Measurements from ENCODE around the gene STAG1. TPM values are rescaled to one million over a fixed set of nuclear protein-coding genes. Genes with fewer than 3 reads are reported as not detected.

The STAG1 gene
- total and polyA plus RNA-seq, 2 experiments from 2014 or later: 9.0 to 21.9 TPM

DNA sequence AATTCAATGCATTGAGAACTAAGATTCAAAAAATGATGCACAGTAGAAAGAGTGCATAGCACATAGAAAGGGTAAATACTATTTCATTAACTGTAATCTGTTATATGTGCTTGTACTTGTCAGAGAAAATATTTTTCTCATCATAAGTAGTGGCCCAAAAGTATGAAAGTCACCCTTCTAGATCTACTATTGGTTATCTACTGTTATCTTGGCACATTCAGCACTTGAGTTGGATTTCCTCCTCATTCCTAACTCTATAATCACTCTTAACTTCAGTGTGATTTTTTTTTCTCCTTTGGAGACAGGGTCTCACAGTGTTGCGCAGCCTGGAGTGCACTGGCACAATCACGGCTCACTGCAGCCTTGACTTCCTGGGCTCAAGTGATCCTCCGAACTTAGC lies 307.6 kb downstream of the STAG1 start (continued):
- TF ChIP-seq, protein P1, sequence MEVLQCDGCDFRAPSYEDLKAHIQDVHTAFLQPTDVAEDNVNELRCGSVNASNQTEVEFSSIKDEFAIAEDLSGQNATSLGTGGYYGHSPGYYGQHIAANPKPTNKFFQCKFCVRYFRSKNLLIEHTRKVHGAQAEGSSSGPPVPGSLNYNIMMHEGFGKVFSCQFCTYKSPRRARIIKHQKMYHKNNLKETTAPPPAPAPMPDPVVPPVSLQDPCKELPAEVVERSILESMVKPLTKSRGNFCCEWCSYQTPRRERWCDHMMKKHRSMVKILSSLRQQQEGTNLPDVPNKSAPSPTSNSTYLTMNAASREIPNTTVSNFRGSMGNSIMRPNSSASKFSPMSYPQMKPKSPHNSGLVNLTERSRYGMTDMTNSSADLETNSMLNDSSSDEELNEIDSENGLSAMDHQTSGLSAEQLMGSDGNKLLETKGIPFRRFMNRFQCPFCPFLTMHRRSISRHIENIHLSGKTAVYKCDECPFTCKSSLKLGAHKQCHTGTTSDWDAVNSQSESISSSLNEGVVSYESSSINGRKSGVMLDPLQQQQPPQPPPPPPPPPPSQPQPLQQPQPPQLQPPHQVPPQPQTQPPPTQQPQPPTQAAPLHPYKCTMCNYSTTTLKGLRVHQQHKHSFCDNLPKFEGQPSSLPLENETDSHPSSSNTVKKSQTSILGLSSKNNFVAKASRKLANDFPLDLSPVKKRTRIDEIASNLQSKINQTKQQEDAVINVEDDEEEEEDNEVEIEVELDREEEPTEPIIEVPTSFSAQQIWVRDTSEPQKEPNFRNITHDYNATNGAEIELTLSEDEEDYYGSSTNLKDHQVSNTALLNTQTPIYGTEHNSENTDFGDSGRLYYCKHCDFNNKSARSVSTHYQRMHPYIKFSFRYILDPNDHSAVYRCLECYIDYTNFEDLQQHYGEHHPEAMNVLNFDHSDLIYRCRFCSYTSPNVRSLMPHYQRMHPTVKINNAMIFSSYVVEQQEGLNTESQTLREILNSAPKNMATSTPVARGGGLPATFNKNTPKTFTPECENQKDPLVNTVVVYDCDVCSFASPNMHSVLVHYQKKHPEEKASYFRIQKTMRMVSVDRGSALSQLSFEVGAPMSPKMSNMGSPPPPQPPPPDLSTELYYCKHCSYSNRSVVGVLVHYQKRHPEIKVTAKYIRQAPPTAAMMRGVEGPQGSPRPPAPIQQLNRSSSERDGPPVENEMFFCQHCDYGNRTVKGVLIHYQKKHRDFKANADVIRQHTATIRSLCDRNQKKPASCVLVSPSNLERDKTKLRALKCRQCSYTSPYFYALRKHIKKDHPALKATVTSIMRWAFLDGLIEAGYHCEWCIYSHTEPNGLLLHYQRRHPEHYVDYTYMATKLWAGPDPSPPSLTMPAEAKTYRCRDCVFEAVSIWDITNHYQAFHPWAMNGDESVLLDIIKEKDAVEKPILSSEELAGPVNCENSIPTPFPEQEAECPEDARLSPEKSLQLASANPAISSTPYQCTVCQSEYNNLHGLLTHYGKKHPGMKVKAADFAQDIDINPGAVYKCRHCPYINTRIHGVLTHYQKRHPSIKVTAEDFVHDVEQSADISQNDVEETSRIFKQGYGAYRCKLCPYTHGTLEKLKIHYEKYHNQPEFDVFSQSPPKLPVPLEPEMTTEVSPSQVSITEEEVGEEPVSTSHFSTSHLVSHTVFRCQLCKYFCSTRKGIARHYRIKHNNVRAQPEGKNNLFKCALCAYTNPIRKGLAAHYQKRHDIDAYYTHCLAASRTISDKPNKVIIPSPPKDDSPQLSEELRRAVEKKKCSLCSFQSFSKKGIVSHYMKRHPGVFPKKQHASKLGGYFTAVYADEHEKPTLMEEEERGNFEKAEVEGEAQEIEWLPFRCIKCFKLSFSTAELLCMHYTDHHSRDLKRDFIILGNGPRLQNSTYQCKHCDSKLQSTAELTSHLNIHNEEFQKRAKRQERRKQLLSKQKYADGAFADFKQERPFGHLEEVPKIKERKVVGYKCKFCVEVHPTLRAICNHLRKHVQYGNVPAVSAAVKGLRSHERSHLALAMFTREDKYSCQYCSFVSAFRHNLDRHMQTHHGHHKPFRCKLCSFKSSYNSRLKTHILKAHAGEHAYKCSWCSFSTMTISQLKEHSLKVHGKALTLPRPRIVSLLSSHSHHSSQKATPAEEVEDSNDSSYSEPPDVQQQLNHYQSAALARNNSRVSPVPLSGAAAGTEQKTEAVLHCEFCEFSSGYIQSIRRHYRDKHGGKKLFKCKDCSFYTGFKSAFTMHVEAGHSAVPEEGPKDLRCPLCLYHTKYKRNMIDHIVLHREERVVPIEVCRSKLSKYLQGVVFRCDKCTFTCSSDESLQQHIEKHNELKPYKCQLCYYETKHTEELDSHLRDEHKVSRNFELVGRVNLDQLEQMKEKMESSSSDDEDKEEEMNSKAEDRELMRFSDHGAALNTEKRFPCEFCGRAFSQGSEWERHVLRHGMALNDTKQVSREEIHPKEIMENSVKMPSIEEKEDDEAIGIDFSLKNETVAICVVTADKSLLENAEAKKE (CRISPR knock-in tag; IDR thresholded peaks at IDR 0.05): no peak
- TF ChIP-seq, protein P2, sequence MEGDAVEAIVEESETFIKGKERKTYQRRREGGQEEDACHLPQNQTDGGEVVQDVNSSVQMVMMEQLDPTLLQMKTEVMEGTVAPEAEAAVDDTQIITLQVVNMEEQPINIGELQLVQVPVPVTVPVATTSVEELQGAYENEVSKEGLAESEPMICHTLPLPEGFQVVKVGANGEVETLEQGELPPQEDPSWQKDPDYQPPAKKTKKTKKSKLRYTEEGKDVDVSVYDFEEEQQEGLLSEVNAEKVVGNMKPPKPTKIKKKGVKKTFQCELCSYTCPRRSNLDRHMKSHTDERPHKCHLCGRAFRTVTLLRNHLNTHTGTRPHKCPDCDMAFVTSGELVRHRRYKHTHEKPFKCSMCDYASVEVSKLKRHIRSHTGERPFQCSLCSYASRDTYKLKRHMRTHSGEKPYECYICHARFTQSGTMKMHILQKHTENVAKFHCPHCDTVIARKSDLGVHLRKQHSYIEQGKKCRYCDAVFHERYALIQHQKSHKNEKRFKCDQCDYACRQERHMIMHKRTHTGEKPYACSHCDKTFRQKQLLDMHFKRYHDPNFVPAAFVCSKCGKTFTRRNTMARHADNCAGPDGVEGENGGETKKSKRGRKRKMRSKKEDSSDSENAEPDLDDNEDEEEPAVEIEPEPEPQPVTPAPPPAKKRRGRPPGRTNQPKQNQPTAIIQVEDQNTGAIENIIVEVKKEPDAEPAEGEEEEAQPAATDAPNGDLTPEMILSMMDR (conservative IDR thresholded peaks at IDR 0.05; ENCODE audit: low read depth in 2 of 2): no peak
- no peak for TF ChIP-seq ZNF331 (CRISPR knock-in tag; IDR thresholded peaks at IDR 0.05; ENCODE audit: low read depth)

DNA sequence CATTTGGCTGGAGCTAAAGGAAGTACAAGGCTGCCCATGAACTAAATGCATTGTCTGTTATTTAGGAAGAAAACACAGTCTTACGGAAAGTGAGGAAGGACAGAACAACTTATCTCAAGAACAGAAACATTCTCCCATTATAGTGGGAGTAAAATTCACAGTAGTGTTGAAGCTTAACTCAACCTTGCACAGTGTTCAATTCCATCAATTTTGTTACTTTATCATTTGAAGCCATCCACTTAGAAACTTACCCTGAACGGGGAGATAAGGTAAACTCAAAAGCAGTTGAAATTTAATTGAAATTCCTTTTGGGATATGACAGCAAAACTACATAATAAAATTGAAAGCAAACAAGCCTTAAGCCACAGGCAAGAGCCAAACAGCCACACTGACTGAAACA lies 315.1 kb downstream of the STAG1 start:
- Histone ChIP-seq H3K79me2 (replicated peaks; ENCODE audit: insufficient read depth) (no peaks in the 10 kb centered on the region), H4K20me1 (replicated peaks; ENCODE audit: insufficient read depth) (no peaks in the 10 kb centered on the region), H3K27ac (ENCODE audit: low read depth) (no peak overlapping the region), H3K4me3 (no peak overlapping the region), H3K4me2 (no peak overlapping the region), H3K27me3 (ENCODE audit: insufficient read depth) (no peaks in the 10 kb centered on the region), H3F3A (replicated peaks; ENCODE audit: low read depth) (no peaks in the 10 kb centered on the region), H2AFZ (no peak overlapping the region), H3K36me3 (ENCODE audit: insufficient read depth) (no peaks in the 10 kb centered on the region), H3K4me1 (ENCODE audit: insufficient read depth) (no peaks in the 10 kb centered on the region), H3K9me2 (ENCODE audit: insufficient read depth) (no peaks in the 10 kb centered on the region)
- DNase-seq (ENCODE audit: low spot score) (no peak), ATAC-seq (no peak)
- TF ChIP-seq, protein P2 (conservative IDR thresholded peaks at IDR 0.05; ENCODE audit: low read depth in 2 of 2): no peak
- TF ChIP-seq, protein P3, sequence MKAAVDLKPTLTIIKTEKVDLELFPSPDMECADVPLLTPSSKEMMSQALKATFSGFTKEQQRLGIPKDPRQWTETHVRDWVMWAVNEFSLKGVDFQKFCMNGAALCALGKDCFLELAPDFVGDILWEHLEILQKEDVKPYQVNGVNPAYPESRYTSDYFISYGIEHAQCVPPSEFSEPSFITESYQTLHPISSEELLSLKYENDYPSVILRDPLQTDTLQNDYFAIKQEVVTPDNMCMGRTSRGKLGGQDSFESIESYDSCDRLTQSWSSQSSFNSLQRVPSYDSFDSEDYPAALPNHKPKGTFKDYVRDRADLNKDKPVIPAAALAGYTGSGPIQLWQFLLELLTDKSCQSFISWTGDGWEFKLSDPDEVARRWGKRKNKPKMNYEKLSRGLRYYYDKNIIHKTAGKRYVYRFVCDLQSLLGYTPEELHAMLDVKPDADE (IDR thresholded peaks at IDR 0.05): no peak
- TF ChIP-seq POLR2AphosphoS5 (IDR thresholded peaks at IDR 0.05; ENCODE audit: low read depth): no peak
- no peak for TF ChIP-seq ZNF331 (CRISPR knock-in tag; IDR thresholded peaks at IDR 0.05; ENCODE audit: low read depth)
- TF ChIP-seq, protein P4, sequence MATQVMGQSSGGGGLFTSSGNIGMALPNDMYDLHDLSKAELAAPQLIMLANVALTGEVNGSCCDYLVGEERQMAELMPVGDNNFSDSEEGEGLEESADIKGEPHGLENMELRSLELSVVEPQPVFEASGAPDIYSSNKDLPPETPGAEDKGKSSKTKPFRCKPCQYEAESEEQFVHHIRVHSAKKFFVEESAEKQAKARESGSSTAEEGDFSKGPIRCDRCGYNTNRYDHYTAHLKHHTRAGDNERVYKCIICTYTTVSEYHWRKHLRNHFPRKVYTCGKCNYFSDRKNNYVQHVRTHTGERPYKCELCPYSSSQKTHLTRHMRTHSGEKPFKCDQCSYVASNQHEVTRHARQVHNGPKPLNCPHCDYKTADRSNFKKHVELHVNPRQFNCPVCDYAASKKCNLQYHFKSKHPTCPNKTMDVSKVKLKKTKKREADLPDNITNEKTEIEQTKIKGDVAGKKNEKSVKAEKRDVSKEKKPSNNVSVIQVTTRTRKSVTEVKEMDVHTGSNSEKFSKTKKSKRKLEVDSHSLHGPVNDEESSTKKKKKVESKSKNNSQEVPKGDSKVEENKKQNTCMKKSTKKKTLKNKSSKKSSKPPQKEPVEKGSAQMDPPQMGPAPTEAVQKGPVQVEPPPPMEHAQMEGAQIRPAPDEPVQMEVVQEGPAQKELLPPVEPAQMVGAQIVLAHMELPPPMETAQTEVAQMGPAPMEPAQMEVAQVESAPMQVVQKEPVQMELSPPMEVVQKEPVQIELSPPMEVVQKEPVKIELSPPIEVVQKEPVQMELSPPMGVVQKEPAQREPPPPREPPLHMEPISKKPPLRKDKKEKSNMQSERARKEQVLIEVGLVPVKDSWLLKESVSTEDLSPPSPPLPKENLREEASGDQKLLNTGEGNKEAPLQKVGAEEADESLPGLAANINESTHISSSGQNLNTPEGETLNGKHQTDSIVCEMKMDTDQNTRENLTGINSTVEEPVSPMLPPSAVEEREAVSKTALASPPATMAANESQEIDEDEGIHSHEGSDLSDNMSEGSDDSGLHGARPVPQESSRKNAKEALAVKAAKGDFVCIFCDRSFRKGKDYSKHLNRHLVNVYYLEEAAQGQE (IDR thresholded peaks at IDR 0.05; ENCODE audit: unreplicated experiment): no peak
- no peak for TF ChIP-seq CREB1 (CRISPR knock-in tag; IDR thresholded peaks at IDR 0.05; ENCODE audit: low read depth)
- TF ChIP-seq JUNB (IDR thresholded peaks at IDR 0.05; ENCODE audit: unreplicated experiment): no peak
- Mint-ChIP-seq H3K4me3 (no peak overlapping the region), H3K36me3 (ENCODE audit: low read depth) (peaks cover 4% of the 10 kb centered on the region; the same call in 2 of the 3 replicates), H3K4me1 (no peaks in the 10 kb centered on the region), H3K9me3 (no peaks in the 10 kb centered on the region), H3K27ac (no peak overlapping the region), H3K27me3 (ENCODE audit: insufficient read depth, low read depth, poor library complexity) (peaks cover 2% of the 10 kb centered on the region)
